Endometrium (tissue), 2 donors: ENCODE measurements around the gene PGPEP1.
A peak's percentile ranks its signal among the peaks of the same experiment; 100 is the strongest.
"Not testable (repeated sequence)": the region's sequence is repeated elsewhere in the genome, so short reads cannot be mapped to it uniquely, and the experiment has no call there.

ENCODE experiments used
- FAIRE-seq: peaks from 2 replicates; lab custom pipeline; 2012; peaks lifted over from hg19 to GRCh38; lab: Jason Lieb, UNC
- donor health status: control.
- donor health status: control.

PGPEP1 gene

DNA sequence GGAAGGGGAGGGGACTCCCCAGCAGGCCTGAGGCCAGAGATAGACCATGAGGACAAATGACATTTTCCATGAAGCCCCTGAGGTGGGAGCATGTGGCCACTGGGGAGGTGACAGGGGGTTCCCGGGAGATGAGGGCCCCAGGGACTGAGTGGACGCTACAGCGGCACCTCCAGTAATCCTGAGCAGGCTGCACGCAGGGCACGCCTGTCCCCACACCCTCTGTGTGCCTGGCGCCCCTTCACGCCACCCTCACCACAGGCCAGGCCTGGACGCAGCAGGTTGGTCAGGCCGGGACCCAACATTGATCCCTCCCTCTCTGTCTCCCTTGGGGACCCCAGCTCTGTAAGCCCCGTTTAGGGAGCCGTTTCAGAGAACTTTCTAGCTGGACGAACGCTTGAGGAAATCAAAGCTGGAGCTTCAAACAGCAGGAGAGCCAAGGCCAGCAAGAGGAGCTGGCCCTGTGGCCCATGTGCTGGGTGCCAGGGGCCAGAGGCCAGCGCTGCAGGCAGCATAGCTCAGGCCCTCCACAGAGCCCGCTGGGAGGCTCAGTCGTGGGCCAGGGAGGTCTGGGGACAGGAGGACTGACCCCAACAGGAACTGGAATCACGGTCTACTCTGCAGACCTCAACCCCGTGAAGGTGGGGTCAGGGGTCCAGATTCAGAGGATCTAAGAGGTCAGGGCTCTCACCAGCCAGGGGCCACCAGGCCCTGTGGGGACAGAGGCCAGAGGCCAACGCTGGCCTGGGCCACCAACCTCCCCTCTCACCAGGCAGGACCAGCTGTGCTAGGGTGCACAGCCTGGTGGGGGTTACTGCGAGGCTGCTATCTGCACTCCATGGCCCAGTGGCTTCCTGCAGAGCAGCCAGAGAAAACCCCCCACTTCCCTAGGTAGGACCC lies 32.1 kb upstream of the PGPEP1 start:
- no peak for FAIRE-seq

DNA sequence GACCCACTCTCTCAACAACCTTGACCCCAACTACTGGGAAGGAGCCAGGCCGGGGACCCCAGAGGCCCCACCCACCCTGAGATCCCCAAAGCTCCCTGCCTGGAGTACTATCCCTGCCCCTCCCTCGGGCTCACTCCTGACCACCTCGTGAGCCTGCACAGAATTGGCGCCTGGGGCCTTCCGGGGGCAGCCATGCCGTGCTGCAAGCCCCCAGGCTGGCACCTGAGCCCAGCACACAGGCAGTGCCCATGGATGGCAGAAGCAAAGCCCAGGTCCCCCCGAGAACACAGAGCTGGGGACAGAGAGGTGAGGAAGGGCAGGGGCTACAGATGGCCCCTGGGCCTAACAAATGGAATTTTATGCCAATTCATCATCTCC lies 31.5 kb upstream of the PGPEP1 start:
- FAIRE-seq = no peak

DNA sequence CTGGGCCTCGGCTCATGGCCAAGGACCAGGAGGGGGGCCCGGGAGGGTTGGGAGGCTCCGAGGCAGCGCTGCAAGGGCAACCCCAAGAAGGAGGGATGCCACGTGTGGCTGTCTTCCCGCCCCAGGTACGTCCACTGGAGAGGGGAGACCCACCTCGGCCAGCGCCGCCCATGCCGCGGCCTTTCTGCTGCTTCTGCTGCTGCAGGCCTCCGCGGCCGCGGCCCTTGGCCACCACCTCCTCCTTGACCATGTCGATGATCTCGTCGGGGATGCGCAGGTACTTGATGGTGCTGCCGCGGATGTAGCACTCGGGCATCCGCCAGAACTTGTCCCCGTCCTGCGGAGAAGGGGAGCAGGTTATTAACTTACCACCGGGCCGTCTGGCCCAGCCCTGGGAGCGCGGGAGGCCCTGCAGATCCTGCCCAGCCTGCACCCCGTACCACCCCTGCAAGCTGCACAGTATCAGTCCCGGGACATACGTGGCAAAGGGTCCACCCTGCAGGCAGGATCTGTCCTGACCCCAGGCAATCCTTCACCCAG lies 30.8 kb upstream of the PGPEP1 start:
- FAIRE-seq = no peak

DNA sequence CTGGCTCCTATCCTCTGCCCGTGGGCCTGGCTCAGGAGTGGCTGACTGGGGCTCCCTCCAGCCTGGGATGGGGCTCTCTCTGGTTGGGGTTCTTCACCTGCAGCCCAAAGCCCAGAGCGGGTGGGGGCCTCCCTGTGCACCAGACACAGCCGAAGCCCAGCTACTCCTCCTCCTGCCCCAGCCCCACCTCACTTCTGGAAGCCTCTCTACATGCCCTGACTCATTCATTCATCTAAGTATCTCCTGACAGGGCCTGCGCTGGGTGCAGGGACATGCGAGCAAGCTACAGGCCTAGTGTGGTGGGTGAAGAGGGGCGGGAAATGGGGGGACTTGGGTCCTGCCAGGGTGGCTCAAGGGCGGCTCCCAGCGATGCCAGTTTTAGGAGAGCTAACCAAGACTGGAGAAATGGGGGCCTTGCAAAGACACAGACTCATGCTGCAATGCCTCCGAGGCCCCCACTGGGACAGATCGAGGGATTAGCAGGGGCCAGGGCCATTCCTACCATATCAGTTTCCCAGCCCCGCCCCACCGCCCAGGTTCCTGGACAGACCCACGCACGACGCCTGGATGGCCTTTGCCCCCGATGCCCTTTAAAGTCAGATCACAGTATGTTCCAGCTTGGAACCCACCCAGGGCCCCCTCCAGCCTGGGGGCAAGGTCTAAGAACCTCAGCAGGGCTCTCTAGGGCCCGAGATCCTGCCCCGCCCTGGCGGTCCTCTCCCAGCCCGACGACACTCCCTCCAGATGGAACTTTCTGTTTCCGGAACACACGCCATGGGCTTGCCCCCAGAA lies 30.1 kb upstream of the PGPEP1 start:
- FAIRE-seq = no peak

DNA sequence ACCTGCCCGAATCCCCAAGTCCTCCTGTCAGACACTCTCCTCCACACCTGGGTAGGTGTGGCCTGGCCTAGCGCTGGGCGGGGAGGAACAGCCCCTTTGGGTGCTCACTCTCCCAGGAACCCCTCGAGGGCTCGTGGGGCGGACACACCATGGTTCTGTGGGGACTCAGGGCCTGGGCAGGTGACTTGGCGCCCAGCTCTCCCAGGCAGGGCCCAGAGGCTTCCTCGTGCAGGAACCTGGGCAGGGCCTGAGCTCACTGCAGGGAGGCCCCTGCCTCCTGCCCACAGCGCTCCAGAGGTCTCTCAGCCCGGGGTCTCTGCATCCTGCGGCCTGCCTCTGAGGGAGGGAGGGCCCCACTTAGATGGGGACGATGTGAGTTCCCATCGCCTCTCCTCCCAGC lies 29.4 kb upstream of the PGPEP1 start:
- FAIRE-seq = no peak

DNA sequence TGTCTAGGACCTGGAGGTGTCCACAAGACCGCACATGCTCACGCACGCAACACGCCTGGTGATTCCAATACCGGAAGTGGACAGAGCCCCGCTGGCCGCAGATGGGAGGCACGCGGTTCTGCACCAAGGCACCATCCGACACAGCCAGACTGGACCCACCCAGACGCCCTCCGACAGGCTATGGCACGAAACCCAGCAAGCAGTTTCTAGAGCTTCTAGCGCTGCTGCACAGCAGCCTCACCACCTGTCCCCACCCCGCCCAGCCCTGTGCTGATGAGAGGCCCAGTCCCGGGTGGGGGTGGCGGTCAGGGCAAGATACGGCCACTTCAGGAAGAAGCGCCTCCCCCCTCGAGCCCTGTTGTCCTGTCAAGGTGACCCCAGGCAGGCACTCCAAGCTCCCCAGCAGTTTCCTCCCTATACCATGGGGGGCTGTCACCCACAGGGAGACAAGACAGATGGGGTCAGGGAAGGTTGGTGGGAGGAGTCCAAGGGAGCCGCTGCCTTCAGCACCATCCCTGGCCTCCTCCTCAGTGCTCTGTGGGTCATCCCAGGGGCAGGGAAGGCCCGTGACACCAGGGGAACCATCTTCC lies 28.8 kb upstream of the PGPEP1 start:
- FAIRE-seq = no peak

DNA sequence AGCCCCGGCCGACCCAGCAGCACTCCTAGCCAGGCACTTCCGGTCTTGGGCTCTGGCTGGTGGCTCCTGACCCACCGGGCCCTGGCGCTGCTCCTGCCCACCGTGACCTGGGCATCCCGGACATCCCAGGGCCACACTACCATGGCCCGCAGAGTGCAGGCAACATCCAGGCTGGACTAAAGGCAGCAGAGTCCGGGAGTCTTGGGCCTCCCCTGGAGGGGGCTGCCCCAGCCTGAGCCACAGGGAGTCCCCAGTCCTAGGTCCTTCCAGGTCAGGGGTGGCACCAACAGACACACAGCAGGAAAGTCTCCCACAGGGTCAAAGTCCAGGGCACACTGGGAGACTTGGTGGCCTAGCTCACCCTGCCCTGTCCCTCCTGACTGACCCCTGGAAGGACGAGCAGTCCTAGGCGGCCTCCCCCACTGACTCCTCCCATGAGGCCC lies 28.3 kb upstream of the PGPEP1 start:
- no peak for FAIRE-seq

DNA sequence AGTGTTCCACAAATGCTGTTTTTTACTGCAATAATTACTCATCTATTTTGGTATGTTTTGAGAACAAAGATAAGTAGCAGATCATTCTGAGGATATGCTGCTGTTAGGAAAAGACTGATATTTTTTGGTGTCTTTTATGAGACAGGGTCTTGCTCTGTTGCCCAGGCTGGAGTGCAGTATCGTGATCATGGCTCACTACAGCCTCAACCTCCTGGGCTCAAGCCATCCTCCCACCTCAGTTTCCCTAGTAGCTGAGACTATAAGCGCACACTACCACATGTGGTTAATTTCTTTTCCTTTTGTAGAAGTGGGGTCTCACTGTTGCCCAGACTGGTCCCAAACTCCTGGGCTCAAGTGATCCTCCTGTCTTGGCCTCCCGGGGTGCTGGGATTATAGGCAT lies 27.0 kb upstream of the PGPEP1 start:
- FAIRE-seq = no peak

DNA sequence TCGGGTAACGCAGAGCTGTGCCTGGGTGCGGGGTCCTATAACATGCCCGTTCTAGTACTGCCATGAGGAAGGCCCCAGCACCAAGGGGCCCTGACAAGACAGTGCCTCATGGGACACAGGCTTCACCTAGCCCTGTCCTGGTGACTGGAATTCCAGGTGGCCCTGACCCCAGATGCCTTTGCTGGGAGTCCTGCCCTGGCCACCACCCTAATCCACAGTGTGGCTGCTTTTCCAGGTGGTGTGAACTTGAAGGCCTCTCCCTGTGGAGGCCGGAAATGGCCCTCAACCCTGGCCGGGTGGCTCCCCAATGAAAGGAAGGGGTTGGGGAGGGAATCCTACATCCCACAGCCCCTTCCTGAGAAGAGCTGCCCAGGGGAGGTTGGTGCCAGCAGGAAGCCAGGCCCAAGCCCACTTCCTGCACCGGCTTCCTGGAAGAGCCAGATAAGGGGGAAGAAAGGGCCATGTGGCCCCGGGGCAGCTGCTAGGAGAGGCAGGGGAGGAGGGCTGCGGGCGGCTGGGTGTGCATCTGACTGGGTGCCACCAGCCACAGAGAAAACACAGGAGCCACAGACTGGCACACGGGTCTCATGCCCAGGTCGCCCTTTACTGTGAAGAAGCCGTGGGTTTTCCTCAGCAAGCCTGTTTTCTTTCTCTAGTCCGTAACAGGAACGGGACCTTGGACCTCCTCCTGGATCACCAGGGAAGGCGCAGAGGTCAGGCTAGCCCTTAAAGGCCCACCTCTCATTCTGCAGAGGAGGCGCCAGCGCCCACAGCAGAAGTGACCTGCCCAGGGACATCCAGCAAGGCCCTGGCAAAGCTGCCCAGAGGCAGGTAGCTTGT lies 22.2 kb upstream of the PGPEP1 start:
- FAIRE-seq = no peak

DNA sequence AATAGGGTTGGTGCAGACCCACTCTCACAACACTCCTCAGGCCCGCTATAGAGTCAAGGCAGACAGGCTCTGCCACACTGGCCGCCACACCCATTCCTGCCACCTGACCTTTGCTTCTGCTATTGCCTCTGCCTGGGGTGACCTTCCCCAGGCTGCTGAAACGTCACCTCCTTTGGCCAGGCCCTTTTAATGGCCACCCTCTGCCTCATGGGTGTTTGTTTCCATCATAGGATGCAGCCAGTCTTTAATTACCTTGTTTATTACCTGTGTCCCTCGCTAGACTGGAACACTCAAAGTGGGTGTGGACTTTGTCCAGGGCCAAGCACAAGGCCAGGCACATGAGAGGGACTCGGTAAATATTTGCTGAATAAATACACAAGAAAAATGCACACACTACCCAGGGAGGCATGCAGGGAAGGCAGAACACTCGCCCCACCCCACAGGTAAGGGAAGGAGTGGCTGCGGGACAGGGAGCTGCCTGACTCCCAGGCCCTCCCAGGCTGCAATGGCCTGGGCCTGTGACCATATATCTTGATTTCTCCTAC lies 20.7 kb upstream of the PGPEP1 start:
- no peak for FAIRE-seq

DNA sequence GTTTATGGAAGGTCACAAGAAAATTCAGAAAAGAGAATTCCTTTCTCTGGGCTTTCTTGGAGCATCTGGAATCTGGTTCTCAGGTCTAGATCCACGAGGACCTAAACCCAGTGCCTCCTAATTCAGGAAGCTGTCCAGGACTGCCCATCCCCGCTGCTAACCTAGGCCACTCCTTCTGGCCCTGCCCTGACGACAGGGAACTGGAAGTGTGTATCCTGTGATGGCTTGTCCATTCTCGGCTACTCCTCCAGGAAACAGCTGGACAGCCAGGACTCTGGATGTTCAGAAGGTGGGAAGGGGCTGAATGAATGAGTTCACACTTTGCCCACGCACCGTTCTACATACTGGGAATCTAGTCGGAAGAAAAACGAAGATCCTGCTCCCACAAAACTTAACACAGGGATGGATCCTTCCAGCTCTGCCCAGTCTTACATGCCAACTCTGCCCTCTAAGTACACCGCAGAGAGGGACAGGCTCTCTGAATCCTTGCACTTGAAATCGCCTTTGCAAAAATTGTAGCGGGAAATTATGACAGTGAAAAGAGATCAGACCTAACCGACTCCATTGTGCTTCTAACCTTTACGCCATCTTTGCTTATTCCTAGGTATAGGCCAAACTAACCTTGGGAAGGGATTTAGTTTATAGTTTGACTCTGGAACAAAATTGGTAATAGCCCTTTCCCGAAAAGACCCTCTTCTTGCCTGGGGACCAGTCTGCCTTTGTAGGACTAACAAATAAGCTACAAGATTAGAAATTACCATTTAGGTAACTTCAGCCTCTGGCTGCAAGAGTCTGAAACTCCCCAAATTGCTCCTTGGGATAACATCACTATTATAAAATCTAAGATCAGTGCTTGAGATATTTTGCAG lies 19.3 kb upstream of the PGPEP1 start:
- no peak for FAIRE-seq

DNA sequence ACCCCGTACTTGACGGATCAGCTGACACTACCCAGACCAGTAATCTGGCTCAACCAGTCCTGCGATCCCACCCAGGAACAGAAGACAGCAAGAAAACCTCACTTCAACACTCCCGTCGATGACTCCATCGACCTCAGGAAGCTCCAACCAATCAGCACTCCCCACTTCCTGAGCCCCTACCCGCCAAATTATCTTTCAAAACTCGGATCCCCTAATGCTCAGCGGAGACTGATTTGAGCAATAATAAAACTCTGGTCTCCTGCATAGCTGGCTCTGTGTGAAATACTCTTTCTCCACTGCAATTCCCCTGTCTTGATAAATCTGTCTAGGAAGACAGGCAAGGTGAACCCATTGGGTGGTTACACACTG lies 18.7 kb upstream of the PGPEP1 start:
- no peak for FAIRE-seq

DNA sequence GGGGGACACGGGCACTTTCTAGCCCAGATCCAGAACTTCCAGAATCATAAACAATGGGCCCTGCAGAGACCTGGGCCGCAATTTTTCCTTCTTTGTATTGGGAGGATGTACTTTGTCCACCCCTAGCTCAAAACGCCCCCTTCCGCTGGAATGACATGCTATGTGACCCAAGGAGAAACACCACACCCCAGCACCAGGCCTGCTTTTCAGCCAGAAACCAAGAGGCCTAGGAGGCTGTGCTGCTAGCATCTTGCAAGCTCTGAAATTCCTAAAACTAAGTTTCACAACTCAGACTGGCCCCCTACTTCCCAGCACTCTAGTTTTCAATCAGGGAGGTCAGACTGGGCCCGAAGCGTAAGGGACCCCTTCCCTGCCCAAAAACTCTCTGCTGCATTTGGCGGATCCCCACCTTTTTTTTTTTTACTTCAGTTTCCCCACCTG lies 18.1 kb upstream of the PGPEP1 start:
- FAIRE-seq = no peak

DNA sequence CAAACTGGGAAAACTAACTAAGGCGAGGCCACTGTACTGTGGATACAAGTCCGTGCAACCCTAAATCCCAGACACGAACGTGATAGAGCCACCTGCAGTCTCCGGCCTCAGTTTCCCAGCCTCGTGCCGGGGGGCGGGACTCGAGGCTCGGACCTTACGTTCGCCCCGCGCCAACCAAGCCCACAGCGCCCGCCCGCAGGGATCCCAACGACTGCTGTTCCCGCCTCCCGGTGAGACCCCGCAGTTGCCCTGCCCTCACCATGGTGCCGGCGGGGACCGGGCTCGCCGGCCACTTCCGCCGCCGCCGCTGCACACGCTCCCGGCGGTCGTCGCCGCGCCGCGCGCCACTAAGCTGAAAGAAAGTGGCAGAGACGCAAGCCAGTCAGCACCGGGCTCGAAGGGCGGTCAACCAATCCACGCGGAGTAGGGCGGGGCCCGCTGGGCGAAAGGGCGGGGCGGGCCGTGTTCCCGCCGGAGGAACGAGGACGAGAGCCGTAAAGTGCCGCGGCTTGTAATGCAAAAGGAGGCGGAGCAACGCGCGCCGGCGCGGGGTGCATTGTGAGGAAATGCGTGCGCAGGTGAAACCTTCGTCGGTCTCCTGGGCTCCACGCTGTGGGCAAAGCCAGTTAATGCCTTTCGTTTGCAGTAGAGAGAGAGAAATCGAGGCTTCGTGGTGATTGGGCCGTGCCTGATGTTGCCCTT lies 17.5 kb upstream of the PGPEP1 start, which contains the start of gene LSM4:
Gene LSM4 (minus strand): TSS at position 318 of the 702 bp plus-strand sequence. CDS start 56 bp downstream, at position 262.
- FAIRE-seq = peak; percentile 87

DNA sequence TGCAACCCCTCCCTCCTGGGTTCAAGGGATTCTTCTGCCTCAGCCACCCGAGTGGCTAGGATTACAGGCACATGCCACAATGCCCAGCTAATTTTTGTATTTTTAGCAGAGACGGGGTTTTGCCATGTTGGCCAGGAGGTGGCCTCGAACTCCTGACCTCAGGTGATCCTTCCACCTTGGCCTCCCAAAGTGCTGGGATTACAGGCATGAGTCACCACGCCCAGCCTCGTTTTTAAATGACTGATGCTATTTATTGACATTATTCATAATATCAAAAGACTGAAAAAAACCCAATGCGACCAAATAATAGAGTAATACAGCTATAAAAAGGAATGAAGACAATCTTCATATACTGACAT lies 16.0 kb upstream of the PGPEP1 start:
- not testable (repeated sequence) for FAIRE-seq

DNA sequence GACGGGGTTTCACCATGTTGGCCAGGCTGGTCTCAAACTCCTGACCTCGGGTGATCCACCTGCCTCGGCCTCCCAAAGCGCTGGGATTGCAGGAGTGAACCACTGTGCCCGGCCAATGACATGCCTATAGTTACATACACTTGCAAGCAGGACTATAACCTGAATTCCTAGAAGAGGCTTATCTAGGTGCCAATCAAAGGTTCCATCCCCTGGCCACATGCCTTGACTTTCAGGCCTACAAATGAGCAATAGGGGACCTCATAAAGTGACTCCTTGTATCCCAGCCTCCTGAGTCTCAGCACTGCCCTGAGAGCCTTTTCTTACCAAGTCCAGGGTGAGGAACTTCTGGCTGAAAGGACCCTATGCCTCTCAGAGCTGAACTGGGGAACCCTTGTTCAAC lies 13.6 kb upstream of the PGPEP1 start:
- FAIRE-seq = no peak

DNA sequence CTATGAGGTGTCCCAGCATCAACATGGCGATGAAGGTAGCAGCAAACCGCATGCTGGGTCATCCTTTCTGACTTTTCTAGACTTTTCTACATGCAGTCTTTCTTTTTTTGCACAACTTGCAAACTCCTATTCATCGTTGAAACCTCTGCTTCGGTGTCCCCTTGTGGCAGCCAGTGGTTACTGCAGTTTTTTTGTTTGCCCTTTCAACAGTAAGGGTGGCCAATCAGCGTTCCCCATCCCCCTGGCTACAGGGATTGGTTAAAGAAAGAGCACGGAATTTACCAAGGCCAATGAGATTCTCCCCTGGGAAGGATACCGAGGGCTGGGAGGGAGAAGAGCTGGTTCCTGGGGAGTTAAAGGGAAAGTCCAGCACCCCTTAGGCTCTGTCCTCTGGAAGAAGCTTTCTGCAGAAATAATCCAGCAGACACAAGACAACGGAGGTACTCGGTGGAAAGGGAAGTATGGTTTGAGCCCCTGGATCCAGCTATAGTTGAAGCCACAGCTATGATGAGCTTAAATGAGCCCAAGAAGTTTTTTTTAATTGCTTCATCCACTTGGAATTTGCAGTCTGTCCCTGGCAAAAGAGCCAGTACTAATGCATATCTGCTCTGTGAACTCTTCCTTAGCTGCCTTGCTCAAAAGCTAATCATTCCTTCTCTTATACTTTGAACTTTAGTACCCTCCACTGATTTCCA lies 11.9 kb upstream of the PGPEP1 start:
- peak; percentile 99 for FAIRE-seq

DNA sequence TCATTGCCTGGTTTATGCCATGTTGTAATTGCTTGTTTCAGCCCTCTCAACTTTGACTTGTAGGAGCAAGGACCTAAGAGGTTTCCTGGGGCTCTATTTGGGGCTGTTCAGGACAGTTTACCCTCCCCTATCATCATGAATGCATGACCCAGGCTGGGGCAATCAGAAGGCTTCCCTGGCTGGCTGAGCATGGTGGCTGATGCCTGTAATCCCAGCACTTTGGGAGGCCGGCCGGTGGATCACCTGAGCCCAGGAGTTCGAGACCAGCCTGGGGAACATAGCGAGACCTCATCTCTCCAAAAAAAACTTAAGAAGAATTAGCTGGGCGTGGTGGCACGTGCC lies 11.4 kb upstream of the PGPEP1 start:
- no peak for FAIRE-seq

DNA sequence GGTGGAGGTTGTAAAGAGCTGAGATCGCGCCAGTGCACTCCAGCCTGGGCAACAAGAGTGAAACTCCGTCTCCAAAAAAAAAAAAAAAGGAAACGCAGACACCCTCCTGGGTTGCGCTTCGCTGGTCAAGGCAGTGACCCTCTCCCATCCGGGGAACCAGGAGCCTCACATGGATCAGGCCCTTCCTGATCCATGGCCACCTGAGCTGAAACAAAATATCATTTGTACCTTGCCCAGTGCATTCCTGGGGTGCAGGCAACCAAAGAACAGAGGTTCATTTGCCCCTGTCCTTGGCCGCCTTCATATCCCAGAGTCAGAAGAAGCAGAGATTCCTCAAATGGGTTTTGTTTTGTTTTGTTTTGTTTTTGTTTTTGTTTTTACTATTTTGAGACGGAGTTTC lies 9.5 kb upstream of the PGPEP1 start:
- no peak for FAIRE-seq
